Keratinocyte (primary cell): ENCODE data around the gene DSCAM. TPM values are rescaled to one million over a fixed set of nuclear protein-coding genes. Genes with fewer than 3 reads are reported as not detected.

Experiments used
- DNase-seq: peaks from one replicate; pipeline ENCODE4 v3.0.0-alpha.2; 2011; ENCODE audit warnings: low read depth, missing footprints, low spot score
- FAIRE-seq: peaks from 2 replicates; lab custom pipeline; 2011; peaks lifted over from hg19 to GRCh38; lab: Jason Lieb, UNC
- H2AFZ ChIP-seq: 2 replicates; pipeline ENCODE4 v1.6.0; 2012; ENCODE audit warnings: low read length, control low read depth, inconsistent platforms; ENCODE audit not compliant: control insufficient read depth
- H3K27ac ChIP-seq: 2 replicates; pipeline ENCODE4 v1.5.1; 2011; ENCODE audit warnings: low read length; ENCODE audit not compliant: control insufficient read depth, insufficient read depth
- H3K27me3 ChIP-seq: 3 replicates; pipeline ENCODE4 v1.6.0; 2011; ENCODE audit warnings: low read length; ENCODE audit not compliant: control insufficient read depth, insufficient read depth; ENCODE audit errors: extremely low read depth
- H3K36me3 ChIP-seq, 2 experiments: 2 replicates in 1 of 2; 3 replicates in 1 of 2; pipeline ENCODE4 v1.5.1; 2011; ENCODE audit warnings: low read length in 2 of 2, mild to moderate bottlenecking in 1 of 2; ENCODE audit not compliant: control insufficient read depth in 2 of 2, insufficient read depth in 2 of 2; ENCODE audit errors: extremely low read depth in 1 of 2
- H3K4me1 ChIP-seq: 3 replicates; pipeline ENCODE4 v1.5.1; 2011; ENCODE audit warnings: low read length; ENCODE audit not compliant: control insufficient read depth, insufficient read depth; ENCODE audit errors: extremely low read depth
- H3K4me2 ChIP-seq: 3 replicates; pipeline ENCODE4 v1.6.0; 2011; ENCODE audit warnings: low read depth, low read length; ENCODE audit not compliant: control insufficient read depth, insufficient read depth; ENCODE audit errors: extremely low read depth
- H3K4me3 ChIP-seq, 3 experiments: fragments of 200-600 bp in 1 of 3; sonication (generic) in 1 of 3; 2 replicates in 2 of 3; 3 replicates in 1 of 3; pipeline ENCODE4 v1.5.1; 2011 to 2016; ENCODE audit warnings: low read length in 3 of 3, mild to moderate bottlenecking in 3 of 3, control low read depth in 2 of 3, inconsistent platforms in 1 of 3, low read depth in 1 of 3, mixed read lengths in 1 of 3, mixed run types in 1 of 3, moderate library complexity in 1 of 3; ENCODE audit not compliant: control insufficient read depth in 2 of 3, insufficient read depth in 2 of 3; ENCODE audit errors: extremely low read depth in 1 of 3
- H3K79me2 ChIP-seq: 2 replicates; pipeline ENCODE4 v1.6.0; 2012; ENCODE audit warnings: low read length; ENCODE audit not compliant: control insufficient read depth, insufficient read depth
- H3K9ac ChIP-seq: 3 replicates; pipeline ENCODE4 v1.6.0; 2011; ENCODE audit warnings: low read length; ENCODE audit not compliant: control insufficient read depth, insufficient read depth; ENCODE audit errors: extremely low read depth
- H3K9me1 ChIP-seq: 3 replicates; pipeline ENCODE4 v1.6.0; 2011; ENCODE audit warnings: low read length; ENCODE audit not compliant: control insufficient read depth, insufficient read depth; ENCODE audit errors: extremely low read depth
- H3K9me3 ChIP-seq: 2 replicates; pipeline ENCODE4 v1.5.1; 2012; ENCODE audit warnings: low read depth, low read length; ENCODE audit not compliant: control insufficient read depth
- H4K20me1 ChIP-seq: 3 replicates; pipeline ENCODE4 v1.6.0; 2011; ENCODE audit warnings: low read length; ENCODE audit not compliant: control insufficient read depth, insufficient read depth; ENCODE audit errors: extremely low read depth
- CTCF ChIP-seq, 3 experiments: IDR thresholded peaks in 1 of 3; conservative IDR thresholded peaks in 1 of 3; optimal IDR thresholded peaks in 1 of 3; 2 replicates in 2 of 3; 3 replicates in 1 of 3; pipeline versions ENCODE3 to v1.5.1; 2011; ENCODE audit warnings: low read length in 3 of 3, mild to moderate bottlenecking in 3 of 3, moderate library complexity in 2 of 3, control low read depth in 1 of 3, inconsistent platforms in 1 of 3; ENCODE audit not compliant: insufficient read depth in 2 of 3; ENCODE audit errors: extremely low read depth in 1 of 3
- EZH2 ChIP-seq: IDR thresholded peaks from one replicate; pipeline ENCODE4 v1.6.1; 2012; ENCODE audit warnings: inconsistent platforms, mild to moderate bottlenecking, low read length, moderate library complexity
- dilution Hi-C: fragments of 300-500 bp; cut with MboI; formaldehyde crosslinking; loops from one replicate; pipeline ENCODE4 v1.7.0; 2020; ENCODE audit warnings: low sequenced_read_pairs; ENCODE audit not compliant: extremely low pct_ligation_motif_present
- polyA plus RNA-seq, 5 experiments: library from polyadenylated mRNA; depleted of rRNA in 3 of 5; stranded (reverse) in 3 of 5; stranded (forward) in 1 of 5; unstranded in 1 of 5; fragments of >200 nt; gene quantifications; 1 replicate in 1 of 5; 2 replicates in 3 of 5; 3 replicates in 1 of 5; pipeline versions ENCODE4 v1.2.1 to v1.2.3, GENCODE V29; 2011 to 2012; ENCODE audit warnings: missing spikeins in 2 of 5, low read depth in 1 of 5, low replicate concordance in 1 of 5

Gene DSCAM
- polyA plus RNA-seq, 1 donor (not counting 4 experiments of a cell fraction or from before 2014, with no cell fraction given), result 2.1 TPM

- H3K9me3 ChIP-seq, result no peaks in the 10 kb centered on the region
- H3K9me1 ChIP-seq, result no peaks in the 10 kb centered on the region
- H2AFZ ChIP-seq, result no peak overlapping the region
- DNase-seq, result no peak
- H3K4me3 ChIP-seq, result no peak overlapping the region
- TF ChIP-seq EZH2 (no peak), CTCF (optimal IDR thresholded peaks at IDR 0.05 in 1 of 3, IDR thresholded peaks at IDR 0.05 in 1 of 3, conservative IDR thresholded peaks at IDR 0.05 in 1 of 3; ENCODE audit: extremely low read depth in 1 of 3, insufficient read depth in 2 of 3, low read length in 3 of 3) (no peak)
- dilution Hi-C loops, result no loop called here
- no peaks in the 10 kb centered on the region for H3K36me3 ChIP-seq
- no peak overlapping the region for H3K9ac ChIP-seq
- no peak overlapping the region for H3K27ac ChIP-seq
- no peak for FAIRE-seq
- no peaks in the 10 kb centered on the region for H4K20me1 ChIP-seq
- H3K4me2 ChIP-seq, result no peak overlapping the region
- H3K79me2 ChIP-seq, result no peaks in the 10 kb centered on the region
- no peaks in the 10 kb centered on the region for H3K27me3 ChIP-seq
- H3K4me1 ChIP-seq, result no peaks in the 10 kb centered on the region
Observed at GRCh38 chr21:40605094-40605493, 241.9 kb downstream of the DSCAM start.

- Histone ChIP-seq H3K36me3 (no peaks in the 10 kb centered on the region), H3K4me2 (no peak overlapping the region), H3K27ac (no peak overlapping the region), H3K9me3 (no peaks in the 10 kb centered on the region), H3K4me1 (no peaks in the 10 kb centered on the region), H3K27me3 (no peaks in the 10 kb centered on the region), H4K20me1 (no peaks in the 10 kb centered on the region), H3K79me2 (no peaks in the 10 kb centered on the region), H3K4me3 (no peak overlapping the region), H3K9ac (no peak overlapping the region), H3K9me1 (no peaks in the 10 kb centered on the region), H2AFZ (no peak overlapping the region)
- DNase-seq (no peak), FAIRE-seq (no peak)
- TF ChIP-seq CTCF (optimal IDR thresholded peaks at IDR 0.05 in 1 of 3, IDR thresholded peaks at IDR 0.05 in 1 of 3, conservative IDR thresholded peaks at IDR 0.05 in 1 of 3; ENCODE audit: extremely low read depth in 1 of 3, insufficient read depth in 2 of 3, low read length in 3 of 3) (no peak), EZH2 (no peak)
- dilution Hi-C loops, result no loop called here
Observed at GRCh38 chr21:40603774-40604173, 243.2 kb downstream of the DSCAM start.
